Measurements from ENCODE around the gene GADD45B.
"Not testable (repeated sequence)": the region's sequence is repeated elsewhere in the genome, so short reads cannot be mapped to it uniquely, and the experiment has no call there.

GADD45B gene

DNA sequence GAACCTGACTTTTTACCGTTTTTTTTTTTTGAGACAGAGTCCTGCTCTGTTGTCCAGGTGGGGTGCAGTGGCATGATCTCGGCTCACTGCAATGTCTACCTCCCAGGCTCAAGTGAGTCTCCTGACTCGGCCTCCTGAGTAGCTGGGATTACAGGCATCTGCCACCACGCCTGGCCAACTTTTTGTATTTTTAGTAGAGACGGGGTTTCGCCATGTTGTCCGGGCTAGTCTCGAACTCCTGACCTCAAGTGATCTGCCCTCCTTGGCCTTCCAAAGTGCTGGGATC lies 6.1 kb upstream of the GADD45B start:
- not testable (repeated sequence) for DNase-seq

DNA sequence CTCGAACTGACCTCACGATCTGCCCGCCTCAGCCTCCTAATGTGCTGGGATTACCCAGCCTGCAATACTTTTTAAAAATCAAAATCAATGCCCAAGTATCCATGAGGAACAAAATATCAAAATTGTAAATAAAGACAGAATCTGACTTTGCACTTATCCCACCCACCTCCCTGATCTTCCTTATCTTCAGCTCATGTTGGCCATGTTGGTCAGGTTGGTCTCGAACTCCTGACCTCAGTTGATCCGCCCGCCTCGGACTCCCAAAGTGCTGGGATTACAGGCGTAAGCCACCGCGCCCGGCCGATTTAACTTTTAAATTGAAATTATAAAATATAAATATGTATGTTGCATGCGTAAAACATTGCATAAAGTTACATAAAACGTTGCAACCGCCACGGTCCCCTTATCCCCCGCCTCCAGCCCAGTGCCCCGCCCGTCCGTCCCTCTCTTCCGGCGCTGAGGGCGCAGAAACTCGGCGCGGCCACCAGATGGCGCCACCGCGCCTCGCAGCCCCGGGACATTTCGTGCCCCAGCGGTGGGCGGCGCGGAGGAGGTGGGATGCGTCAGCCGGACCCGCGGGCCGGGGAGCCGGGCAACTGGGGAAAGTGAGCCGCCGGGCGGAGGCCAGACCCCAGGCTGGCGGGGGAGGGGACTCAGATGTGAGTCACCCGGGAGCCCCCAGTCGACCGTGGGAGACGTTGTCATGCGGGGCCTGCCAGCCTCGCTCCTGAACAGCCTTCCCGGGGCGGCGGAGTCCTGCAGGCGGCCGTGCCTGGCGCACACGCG lies 1.5 kb upstream of the GADD45B start:
- peak; percentile 91 to 96 for DNase-seq

DNA sequence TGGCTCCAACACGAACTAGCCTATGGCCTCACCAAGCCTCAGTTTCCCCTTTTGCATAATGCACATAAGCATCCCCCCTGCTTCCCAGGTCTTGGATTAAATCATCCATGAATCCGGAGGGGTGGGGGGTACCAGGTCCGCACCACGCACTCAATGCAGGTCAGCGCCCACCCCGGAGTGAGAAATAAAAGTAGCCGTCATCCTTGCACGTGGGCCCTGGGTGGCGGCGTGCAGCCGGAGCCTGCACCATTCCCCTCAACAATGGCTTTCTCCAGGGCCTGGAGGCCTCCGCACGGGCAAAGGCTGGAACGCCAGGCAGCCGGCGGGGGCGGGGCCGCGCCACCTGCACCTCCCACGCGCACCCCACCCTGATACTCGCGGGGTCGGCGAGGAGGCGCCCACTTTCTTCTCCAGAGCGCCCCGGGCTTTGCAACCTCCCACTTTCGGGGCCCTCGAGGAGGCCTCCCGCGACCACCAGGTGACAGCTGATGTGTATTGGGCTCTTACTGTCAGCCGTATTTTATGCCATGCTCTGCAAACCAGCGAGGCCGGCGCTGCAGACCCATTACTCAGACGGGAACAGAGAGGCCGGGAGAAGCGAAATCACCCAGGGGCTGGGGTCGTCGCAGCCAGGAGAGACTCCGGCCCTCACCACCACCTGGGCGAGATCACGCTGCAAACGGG lies 767 bp upstream of the GADD45B start:
- DNase-seq, result peak; percentile 59 to 71

DNA sequence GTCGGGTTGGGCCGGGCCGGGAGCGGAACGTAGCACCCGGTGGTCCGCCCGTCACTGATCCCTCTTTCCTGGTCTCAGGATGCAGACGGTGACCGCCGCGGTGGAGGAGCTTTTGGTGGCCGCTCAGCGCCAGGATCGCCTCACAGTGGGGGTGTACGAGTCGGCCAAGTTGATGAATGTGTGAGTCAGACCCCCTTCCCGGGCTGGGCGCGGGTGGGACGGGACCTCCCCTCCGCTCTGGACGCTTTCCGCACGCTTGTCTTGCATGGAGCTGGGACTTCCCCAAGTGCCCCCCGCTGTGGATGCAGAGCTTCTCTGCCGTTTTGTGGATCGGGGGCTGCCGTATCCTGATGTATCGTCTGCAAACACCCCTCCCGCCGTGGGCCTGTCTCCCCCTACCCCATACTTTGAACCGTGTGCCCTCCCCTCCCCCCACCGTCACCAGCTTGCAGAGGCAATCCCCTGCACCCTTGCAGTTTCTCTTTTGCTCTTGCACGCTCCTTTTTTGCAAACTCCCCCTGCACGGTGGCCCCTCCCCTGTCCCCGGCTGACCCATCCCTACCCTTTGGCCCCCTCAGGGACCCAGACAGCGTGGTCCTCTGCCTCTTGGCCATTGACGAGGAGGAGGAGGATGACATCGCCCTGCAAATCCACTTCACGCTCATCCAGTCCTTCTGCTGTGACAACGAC lies 669 bp downstream of the GADD45B start:
- DNase-seq, result peak; percentile 65 to 73

DNA sequence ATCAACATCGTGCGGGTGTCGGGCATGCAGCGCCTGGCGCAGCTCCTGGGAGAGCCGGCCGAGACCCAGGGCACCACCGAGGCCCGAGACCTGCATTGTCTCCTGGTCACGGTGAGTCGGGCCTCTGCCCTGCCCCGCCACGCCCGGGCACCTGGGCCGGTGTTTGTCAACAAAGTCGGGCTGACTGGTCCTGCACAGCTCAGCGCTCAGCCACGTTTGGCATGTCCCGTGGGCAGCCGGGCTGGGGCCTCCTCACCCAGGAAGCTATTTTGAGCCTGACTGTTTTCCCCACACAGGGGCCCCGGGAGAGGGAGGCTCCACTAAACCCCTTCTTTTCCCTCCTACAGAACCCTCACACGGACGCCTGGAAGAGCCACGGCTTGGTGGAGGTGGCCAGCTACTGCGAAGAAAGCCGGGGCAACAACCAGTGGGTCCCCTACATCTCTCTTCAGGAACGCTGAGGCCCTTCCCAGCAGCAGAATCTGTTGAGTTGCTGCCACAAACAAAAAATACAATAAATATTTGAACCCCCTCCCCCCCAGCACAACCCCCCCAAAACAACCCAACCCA lies 1.3 kb downstream of the GADD45B start:
- peak in 1 of 2 donors; percentile 17 for DNase-seq

DNA sequence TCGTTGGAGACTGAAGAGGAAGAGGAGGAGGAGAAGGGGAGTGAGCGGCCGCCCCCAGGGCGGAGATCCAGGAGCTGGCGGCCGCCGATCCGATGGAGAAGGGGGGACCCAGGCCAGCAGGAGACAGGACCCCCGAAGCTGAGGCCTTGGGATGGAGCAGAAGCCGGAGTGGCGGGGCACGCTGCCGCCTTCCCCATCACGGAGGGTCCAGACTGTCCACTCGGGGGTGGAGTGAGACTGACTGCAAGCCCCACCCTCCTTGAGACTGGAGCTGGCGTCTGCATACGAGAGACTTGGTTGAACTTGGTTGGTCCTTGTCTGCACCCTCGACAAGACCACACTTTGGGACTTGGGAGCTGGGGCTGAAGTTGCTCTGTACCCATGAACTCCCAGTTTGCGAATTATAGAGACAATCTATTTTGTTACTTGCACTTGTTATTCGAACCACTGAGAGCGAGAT lies 1.8 kb downstream of the GADD45B start:
- peak; percentile 33 to 39 for DNase-seq

DNA sequence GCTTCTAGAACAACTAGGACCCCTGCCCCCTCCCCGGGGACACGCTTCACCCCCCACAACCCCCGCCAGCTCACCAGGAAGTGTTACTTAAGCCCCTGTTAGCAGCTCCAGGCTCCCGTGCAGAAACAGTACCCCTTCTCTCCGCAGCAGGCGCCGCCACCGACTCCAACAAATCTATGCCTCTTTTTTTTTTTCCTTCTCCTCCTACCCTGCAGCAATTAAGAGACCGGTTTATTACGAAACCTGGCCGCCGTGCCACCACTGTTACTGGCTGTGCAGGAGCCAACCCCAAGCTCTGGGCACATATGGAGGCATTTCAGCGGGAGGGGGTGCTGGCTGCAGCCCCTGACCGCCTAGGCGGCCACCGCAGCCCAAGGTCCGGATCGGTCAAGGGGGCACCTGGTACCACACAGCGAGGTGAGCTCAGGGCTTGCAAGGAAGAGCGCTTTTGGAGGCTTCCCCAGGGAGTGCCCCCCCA lies 2.4 kb downstream of the GADD45B start:
- peak; percentile 34 to 47 for DNase-seq

DNA sequence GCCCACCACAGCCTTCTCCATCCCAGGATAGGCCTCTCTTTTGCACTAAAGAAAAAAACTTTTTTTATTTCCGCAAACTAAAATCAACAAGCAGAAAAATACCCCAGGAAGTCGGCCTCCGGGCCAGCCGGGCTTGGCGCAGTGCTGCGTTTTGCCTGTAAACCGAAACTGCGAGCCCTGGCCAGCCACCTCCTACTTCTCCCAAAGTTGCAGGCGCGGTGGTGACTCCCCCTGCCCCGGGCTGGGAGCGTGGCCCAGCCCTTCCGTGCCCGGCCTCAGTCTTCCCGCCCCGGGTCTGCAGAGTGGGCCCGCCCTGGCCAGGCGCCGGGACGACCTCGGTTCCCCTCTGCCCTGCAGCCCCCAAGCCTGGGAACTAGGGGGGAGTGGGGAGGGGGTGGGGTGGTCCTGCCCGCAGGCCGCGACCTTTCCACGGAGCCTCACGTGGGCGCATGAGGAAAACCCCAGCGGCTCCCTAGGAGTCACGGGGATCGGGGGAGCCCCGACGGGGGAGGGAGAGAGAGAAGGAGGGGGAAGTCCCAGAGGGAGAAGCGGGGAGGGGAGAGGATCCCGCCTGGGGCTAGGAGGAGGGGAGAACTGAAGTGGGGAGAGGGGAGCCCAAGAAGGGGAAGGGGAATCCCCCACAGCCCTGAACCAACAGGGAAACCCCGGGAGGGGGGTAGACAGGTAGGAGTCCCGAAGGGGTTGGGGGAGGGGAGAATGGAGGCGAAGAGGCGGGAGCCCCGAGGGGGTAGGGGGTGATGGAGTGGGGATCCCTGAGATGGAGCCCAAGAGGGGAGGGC lies 3.0 kb downstream of the GADD45B start:
- peak; percentile 74 to 77 for DNase-seq

DNA sequence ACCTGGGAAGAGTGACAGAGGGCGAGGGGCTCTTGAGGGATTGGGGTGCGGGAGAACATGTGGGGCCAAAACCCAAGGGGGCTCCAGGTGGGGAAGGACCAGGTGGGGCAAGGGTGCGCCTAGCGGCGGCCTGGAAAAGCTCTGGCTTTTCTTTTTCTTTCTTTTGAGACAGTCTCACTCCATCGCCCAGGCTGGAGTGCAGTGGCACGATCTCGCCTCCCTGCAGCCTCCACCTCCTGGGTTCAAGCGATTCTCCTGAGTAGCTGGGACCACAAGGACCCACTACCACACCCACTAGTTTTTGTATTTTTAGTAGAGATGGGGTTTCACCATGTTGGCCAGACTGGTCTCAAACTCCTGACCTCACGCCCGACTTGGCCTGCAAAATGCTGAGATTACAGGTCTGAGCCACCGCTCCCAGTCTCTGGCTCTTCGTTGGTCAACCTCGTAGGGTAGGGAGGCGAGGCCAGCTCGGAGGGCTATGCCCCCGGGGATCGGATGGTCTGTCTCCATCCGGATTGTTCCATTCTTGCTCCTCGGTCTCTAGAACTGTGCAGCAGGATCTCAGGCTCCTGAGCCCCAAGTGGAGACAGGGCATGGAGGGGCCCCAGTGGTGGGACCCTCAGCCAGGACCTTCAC lies 3.7 kb downstream of the GADD45B start:
- DNase-seq, result no peak

DNA sequence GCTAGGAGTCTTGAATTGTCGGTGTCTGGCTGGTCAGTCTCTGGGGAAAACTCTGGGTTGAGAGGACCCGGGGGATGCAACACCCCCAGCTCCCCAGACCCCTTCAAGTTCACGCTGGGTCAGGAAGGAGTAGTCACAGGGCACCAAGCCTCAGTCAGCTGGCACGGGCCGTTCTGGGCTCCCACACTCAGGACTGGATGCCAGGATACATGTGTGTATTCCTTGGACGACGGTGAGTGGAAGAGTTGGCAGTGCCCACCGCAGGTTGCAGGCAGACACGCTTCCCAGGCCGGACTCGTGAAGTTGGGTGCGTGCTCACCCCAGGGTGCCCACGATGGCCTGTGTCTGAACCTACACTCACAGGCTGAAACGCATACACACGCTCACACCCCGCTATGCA lies 5.5 kb downstream of the GADD45B start:
- no peak for DNase-seq

DNA sequence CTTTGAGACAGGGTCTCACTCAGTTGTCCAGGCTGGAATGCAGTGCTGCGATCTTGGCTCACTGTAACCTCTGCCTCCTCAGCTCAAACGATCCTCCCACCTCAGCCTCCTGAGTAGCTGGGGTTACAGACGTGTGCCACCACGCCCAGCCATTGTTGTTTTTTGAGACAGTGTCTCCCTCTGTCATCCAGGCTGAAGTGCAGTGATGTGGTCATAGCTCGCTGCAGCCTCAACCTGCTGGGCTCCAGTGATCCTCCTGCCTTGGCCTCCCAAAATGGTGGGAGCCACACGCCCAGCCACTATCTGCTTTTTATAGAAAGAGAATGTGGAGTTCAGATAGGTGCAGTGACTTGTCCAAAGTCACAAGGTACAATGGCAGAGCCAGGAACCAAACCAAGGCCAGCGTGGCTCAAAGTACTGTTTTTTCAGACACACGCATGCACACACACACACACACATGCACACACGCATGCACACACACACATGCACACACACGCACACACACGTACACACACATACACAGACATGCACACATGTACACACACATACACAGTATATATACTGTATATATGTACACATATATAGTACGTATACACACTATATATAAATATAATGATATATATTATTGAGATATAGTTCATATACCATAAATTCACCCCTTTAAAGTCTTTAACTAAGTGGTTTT lies 6.6 kb downstream of the GADD45B start:
- DNase-seq, result no peak

DNA sequence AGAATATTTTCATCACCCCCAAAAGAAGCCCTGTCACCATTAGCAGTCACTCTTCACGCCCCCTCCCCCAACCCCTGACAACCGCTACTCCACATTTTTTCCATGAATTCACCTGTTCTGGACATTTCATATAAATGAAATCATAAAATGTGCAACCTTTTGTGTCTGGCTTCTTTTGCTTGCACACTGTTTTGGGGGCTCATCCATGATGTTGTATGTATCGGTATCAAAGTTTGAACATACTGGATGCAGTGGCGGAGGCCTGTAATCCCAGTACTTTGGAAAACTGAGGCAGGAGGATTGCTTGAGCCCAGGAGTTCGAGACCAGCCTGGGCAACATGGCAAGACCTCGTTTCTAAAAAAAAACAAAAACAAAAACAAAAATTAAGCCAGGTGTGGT lies 7.2 kb downstream of the GADD45B start:
- DNase-seq, result no peak

DNA sequence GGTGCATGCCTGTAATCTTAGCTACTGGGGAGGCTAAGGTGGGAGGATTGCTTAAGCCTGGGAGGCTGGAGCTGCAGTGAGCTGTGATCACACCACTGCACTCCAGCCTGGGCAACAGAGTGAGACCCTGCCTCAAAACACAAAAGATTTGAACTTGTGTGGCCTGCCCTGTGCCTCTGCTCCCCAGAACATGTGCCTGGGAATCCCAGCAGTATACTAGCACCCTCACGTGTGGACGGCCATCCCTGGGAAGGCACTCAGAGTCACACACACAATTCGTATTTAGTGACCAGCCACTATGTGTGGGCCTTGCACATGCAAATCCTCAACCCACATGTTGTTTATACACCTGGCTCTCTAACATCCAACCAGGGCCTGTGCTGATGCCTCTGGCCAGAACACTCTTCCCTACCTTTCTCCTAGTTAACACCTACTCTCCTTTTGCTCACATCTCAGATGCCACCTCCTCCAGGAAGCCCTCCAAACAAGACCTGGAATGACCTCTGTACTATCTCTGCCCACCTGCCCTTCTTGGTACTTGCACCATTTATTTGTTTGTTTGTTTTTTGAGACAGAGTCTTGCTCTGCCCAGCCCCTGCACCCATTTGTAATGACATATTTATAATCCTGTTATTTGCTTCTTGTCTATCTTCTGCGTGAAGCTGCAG lies 7.7 kb downstream of the GADD45B start:
- DNase-seq, result no peak

DNA sequence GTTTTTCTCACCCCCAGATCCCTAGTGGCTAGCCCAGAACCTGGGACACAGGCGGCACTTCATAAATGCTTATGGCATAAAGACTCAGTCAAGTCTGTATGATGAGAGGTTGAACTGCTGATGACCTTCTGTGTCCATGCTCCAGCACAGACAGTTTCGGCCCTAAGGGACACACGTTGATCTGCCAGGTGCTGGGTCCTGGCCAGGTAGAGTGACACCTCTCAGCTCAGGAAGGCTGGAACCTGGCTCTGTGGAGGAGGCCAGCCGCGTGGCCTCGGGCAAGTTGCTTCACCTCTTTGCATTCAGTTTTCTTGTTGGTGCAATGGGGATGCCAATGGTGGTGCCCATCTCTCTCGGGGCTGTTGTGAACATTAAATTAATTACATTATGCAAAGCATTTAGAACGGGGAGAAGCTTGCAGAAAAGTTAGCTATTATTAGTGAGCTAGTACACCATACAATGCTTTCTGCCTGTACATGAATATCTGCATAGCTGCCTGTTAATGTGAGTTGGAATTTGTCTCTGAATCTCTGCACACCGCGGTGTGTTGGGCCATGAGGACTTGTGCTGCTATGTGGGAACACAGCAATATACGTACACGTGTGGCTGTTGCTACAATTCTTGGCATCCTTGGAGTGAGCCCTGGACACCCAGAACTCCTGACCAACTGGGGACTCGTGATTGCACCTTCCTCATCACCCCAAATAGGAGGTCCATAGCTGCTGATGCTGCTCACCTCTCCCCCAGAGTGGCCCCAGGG lies 8.4 kb downstream of the GADD45B start:
- DNase-seq, result no peak

DNA sequence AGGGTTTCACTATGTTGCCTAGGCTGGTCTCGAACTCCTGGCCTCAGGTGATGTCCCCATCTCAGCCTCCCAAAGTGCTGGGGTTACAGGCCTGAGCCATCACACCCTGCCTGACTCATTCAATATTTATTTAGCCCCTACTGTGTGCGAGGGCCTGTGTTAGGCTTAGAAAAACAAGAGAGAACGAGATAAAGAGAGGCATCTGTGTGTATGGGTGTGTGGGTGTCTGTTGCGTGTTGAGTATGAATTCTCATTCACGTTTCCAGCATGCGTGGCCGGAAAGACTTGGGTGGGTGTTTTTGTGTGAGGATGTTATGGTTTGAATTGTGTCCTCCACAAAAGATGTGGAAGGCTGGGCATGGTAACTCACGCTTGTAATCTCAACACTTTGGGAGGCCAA lies 9.5 kb downstream of the GADD45B start:
- DNase-seq, result no peak

DNA sequence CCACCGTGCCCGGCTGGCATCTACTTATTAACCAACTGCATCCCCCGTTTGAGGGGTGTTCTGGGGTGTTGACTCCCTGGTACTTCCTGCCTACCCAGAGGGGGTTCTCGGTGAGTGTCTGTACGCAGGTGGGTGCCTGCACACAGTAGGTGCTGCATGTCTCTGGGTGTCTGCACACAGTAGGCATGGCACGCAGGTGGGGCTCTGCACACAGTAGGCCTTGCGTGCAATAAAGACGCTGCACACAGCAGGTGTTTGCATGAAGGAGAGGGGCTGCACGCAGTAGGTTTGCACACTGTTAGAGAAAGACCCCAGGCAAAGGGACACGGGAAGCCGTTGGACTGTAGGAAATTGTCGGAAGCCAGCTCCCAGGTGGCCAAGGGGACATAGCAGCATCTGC lies 11.2 kb downstream of the GADD45B start:
- DNase-seq, result no peak

DNA sequence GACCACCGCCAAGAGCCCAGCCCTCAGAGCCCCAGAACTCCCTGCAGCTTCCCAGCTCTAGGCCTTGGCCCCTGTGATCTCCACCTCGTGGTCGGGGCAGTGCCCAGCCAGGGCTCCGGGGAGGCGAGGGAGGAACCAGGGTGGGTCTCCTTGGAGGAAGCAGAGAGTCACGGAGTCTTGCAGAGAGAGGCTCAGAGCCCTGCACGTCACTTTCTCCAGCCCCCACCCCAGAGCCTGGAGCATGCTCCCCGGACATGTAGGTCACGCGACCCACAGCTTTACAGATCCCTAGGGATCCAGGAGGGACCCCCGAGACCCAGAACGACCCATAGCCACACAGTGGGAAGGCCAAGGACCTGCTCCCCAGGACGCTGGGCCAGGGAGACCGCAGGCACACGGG lies 11.9 kb downstream of the GADD45B start:
- DNase-seq, result no peak

DNA sequence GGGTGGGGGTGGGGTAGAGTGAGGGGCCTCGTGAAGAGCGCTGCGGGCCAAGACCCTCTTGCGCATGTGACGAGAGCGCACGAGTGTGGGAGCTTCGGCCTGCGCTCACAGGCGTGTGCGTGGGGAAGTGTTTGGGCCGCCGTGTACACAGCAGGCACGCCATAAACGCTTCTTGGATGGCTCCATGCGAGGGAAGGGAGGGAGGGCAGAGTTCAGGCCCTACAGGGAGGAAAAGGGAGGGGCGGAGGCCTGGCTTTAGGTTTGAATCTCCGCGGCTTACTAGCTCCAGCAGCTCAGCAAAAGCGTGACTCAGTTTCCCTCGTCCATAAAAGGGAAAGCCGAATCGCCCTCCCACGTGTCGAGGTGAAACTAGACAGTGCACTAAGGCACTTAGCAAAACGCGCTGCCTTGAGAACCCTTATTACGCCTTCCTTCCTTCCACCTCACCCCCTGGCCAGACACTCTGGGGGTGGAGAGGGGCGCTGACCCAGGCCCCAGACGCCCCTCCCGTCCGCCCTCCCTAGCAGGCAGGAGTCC lies 12.5 kb downstream of the GADD45B start:
- no peak for DNase-seq

DNA sequence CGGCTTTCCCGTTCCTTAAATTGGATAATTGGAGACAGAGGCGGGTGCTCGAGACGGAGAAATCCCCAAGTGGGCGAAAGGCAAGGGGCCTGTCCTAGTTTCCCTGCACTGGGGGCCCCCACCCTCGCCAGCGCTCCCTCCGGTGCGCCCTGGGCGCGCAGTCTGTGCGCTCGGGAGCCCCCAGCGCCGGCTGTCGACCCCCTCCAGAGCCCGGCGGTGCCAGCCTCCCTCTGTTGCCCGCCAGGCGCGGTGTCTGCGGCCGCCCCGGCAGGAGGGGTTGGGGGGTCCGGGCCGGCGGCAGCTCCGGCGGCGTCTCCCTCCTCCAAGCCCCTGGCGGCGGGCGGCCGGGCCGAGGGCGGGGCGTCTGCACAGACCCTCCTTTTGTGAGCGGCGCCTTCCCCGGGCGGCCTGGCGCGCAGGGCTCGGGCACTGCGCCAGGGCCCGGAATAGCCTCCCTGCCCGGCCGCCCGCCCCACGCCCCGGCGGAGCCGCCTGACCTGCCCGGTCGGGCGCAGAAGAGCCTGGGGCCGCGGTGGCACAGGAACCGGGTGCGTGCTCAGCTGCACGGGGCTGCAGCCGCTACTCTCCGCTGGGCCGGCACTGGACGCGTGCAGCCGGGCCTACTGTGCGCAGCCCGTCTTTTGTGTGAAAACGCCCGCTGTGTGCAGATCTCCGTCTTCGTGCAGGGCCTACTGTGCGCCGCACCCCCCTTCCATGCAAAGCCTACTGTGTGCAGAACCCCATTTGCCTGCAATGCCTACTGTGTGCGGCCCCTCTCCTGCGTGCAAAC lies 13.2 kb downstream of the GADD45B start:
- DNase-seq, result no peak

Measured in activated CD4-positive, alpha-beta T cell treated with anti-CD3 and anti-CD28 coated beads for 4 hours (primary cell).